ENCODE results near the gene IPPK. TPM values are rescaled to one million over a fixed set of nuclear protein-coding genes. Genes with fewer than 3 reads are reported as not detected.
A peak's percentile ranks its signal among the peaks of the same experiment; 100 is the strongest.
"Not testable (repeated sequence)": the region's sequence is repeated elsewhere in the genome, so short reads cannot be mapped to it uniquely, and the experiment has no call there.

Gene IPPK
- total RNA-seq, 1 donor from 2014 or later, result 7.9 TPM

- DNase-seq (no peak), ATAC-seq (ENCODE audit: poor library complexity) (no peak)
- intact Hi-C loops (cut with DNase I), result no loop called here
Measured at GRCh38 chr9:92627651-92628050, 42.3 kb downstream of the IPPK start.

GRCh38 chr9:92626484-92626883 is 43.4 kb downstream of the IPPK start:
- DNase-seq (no peak), ATAC-seq (ENCODE audit: poor library complexity) (no peak)
- intact Hi-C loops (cut with DNase I), result no loop called here

DNA sequence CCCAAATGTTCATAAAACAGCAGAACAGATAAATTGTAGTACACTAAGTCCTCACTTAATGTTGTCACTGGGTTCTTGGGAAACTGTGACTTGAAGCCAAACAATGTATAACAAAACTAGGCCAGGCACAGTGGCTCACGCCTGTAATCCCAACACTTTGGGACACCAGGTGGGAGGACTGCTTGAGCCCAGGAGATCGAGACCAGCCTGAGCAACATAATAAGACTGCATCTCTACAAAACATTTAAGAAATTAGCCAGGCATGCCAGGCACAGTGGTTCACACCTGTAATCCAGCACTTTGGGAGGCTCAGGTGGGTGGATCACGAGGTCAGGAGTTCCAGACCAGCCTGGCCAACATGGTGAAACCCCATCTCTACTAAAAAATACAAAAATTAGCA is 46.0 kb downstream of the IPPK start:
- ATAC-seq (ENCODE audit: poor library complexity); intact Hi-C loops (cut with DNase I); DNase-seq: not testable (repeated sequence)

DNA sequence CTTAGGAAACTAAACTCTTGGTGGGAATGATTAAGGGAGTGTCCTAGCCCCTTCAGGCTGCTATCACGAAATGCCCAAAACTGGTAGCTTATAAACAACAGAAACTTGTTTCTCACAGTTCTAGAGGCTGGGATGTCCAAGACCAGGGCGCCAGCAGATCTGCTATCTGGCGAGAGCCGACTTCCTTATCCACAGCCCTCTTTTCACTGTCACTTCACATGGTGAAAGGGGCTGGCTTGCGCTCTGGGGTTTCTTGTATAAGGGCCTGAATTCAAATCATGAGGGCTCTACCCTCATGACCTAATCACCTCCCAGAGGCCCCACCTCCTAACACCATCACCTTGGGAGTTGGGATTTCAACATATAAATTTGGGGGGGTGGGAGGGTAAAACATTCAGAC is 49.1 kb downstream of the IPPK start:
- intact Hi-C loops (cut with DNase I), result no loop called here
- ATAC-seq (ENCODE audit: poor library complexity) (no peak), DNase-seq (no peak)

DNA sequence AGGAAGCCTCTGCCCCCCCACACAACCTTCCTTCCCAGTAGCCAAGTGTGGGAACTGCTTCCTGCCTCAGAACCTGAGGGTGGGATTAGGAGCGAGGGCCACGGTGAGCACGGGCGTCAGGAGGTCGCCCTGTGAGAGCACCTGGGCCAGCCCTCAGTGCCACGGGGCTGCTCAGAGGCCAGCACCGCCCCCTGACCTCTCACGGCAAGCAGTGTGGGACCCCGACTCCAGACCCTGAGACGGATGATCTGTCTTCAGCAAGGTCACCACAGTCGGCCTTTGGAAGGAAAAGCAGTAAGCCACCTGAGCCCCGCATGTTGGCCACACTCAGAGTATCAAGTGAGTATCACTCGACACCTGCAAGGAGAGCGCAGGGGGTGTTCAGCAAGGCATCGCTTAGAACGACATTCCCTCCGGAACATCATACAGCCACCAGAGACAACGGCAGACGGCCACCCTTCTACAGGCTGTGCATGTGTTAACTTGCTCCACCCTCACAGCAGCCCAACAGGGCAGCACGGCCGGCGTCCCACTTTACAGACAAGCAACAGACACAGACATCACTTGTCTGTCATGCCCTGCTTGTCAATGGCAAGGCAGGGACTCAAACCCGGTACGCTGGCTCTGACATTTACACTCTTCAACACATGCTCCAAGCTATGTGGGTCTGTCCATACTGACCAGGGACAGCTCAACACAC is 50.2 kb downstream of the IPPK start:
- intact Hi-C loops (cut with DNase I), result no loop called here
- DNase-seq (no peak), ATAC-seq (ENCODE audit: poor library complexity) (no peak)

GRCh38 chr9:92618633-92619225 is 51.2 kb downstream of the IPPK start:
- DNase-seq (no peak), ATAC-seq (ENCODE audit: poor library complexity) (no peak)
- intact Hi-C loops (cut with DNase I), result no loop called here

DNA sequence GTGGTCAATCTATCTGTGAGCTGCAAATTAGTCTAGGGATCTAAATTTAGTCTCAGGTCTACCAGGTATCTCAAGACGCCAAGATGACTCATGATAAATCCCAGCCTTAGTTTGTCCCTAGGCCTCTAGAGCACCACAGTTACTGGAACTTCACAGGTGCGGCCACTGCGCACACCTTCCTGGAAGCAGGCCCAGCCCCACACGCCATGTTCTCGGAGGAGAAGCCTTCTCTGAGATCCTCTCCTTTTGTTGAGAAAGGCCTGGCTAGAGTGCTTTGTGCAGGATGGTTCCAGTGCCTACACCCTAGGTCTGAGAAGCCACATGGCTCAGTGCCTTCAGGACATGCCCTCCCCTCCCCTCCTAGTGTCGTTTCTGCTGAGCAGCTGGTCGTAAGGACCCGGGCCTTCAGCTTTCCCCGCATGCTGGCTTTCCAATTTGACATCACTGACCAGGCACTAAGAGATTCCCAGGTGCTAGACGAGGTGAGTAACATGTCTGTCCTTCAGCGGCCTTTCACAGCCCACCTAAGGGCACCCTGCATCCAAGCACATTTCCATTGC is 51.9 kb downstream of the IPPK start:
- intact Hi-C loops (cut with DNase I), result no loop called here
- ATAC-seq (ENCODE audit: poor library complexity) (no peak), DNase-seq (no peak)

DNA sequence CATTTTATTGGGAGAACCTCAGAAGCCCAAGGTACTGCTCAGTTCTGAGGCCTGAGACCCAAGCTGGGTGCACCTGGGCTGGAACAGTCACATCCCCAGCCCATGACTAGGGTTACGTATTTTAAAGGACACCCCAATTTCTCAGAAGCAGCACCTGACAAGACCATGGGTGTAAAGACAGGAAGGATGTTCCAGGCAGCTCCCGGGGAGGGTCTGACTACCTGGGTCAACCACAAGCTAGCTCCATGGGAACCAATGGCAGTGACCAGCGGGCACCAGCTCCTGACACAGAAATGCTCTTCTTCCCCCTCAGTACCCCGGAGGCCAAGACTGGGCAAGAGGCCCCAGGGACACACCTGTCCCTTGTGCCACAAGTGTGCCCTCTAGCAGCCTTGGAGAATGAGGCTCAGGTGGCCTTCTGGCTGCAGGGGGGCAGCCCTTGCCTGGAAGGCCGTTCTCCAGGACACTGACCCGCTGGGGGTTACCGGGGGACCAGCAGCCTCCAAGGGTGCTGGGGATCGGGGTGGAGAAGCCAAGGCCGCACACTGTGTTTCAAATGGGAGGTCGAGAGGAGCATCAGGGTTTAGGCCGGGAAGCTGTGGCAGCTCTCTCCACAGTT is 52.6 kb downstream of the IPPK start:
- intact Hi-C loops (cut with DNase I), result no loop called here
- ATAC-seq (ENCODE audit: poor library complexity), result no peak
- DNase-seq, result no peak

- DNase-seq, result no peak
- intact Hi-C loops (cut with DNase I), result no loop called here
- ATAC-seq (ENCODE audit: poor library complexity), result peak; percentile 44
Measured at GRCh38 chr9:92616655-92617111, 53.2 kb downstream of the IPPK start.

DNA sequence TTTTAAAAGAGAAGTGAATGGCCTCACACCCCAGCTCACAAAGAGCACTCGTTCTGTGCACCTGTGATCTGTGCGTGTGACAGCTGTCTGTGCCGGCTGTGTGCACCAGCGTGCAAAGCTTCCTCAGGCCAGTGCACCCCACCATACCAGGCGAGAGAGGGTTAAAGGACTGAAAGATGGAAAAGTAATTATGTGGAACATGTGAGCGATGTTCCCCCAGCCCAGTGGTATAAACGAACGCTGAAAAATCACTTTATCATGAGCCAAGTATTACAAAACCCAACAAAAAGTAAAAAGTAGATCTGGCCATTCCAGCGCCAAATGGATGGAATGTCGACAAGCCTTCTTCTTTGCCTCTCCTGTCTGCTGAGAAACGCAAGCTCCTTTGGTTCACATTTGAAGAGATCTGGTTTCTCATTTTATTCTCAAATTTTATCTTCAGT is 53.7 kb downstream of the IPPK start:
- intact Hi-C loops (cut with DNase I), result no loop called here
- ATAC-seq (ENCODE audit: poor library complexity) (peak; percentile 14), DNase-seq (no peak)

GRCh38 chr9:92615790-92616189 is 54.1 kb downstream of the IPPK start:
- ATAC-seq (ENCODE audit: poor library complexity), result no peak
- intact Hi-C loops (cut with DNase I), result no loop called here
- DNase-seq, result no peak

- DNase-seq (no peak), ATAC-seq (ENCODE audit: poor library complexity) (no peak)
- intact Hi-C loops (cut with DNase I), result no loop called here
Measured at GRCh38 chr9:92614763-92615461, 55.0 kb downstream of the IPPK start.

- no peak for DNase-seq
- ATAC-seq (ENCODE audit: poor library complexity), result no peak
- intact Hi-C loops (cut with DNase I), result no loop called here
Measured at GRCh38 chr9:92614123-92614510, 55.8 kb downstream of the IPPK start.

DNA sequence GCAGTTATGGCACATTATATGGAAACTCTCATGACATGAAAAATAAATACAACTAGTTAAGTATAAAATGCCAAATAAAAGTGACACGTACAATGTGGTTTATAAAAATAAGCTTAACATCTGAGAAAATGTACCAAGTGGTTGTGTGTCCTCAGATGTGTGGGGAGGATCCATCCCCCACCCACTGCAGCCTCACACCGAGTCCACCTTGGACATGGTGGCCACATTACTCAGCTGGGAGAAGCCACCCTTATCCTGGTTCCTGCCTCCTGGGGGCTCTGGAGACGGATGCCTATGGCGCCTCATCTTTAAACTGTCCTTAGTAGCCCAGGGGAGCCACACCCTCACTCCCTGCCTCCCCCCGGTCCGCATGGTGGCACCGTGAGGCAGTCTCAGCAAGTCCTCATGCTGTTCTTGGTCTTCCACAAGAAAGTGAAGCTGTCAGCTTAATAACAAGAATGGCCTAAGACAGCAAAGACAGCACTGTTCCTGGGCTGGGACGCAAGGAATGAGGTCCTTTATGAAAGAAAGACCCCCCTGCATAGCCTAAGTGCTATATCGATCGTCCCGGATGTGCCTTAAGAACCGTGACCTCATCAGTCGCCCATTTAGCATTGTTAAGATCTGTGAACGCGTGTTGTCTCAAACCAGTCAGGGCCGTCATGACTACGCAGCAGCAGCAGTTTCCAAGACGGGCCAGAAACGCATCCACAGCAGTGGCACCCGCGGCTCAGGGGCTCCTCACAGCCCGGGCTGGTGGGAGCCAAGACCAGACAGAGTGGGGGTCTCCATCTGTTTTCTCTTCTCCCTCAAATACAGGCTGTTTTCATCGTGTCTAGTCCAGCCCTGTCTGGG is 56.4 kb downstream of the IPPK start:
- ATAC-seq (ENCODE audit: poor library complexity) (no peak), DNase-seq (no peak)
- intact Hi-C loops (cut with DNase I), result no loop called here

- DNase-seq (no peak), ATAC-seq (ENCODE audit: poor library complexity) (no peak)
- intact Hi-C loops (cut with DNase I), result no loop called here
Measured at GRCh38 chr9:92612816-92613215, 57.1 kb downstream of the IPPK start.

DNA sequence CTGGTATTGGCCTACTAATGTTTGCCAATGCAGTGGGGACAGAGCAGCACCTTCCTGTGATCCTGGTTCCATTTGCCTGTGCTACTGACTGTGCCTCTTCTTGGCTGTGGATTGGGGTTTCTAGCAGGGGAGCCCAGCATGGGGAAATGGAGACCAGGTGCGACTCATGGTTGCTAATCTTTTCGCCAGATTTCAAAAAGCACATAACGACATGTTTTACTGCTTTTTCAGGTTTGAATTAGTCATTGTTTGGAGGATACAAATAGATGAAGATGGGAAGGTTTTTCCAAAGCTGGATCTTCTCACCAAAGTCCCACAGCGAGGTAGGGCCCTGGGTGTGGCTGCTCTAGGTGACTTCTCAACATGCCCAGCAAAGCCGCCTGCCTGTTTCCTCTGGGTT is 57.6 kb downstream of the IPPK start:
- intact Hi-C loops (cut with DNase I), result no loop called here

DNA sequence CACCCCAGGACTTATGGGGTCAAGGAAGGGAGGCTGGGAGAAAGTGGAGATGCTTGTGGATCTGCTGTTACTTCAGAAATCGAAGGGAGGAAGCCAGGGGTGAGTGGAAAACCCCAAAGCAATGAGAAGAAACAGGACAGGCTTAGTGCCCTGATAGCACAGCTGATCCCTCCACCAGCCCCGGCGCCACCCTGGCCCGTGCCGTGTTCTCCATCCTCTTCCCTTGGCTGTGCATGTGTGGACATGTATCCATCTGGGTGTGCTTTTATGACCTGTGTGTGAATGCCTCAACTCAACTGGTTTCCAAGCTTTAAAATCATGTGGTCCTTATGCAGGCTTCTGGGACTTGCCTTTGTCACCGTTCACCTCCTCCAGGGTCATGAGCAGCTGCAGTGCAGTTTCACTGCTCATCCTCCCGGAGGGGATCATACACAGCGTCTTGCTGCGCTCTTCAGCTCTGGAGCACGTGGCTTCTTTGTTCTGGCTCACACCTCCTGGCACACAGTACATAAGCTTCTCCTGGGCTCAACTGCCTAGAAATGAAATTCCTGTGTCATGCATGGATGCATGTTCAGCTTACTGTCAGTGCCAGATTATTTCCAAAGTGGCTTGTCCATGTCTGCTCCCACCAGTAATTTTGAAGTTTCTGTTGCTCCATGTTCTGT is 58.2 kb downstream of the IPPK start:
- intact Hi-C loops (cut with DNase I), result no loop called here
- no peak for DNase-seq

More for the DNA sequence above, 57.6 kb downstream of the IPPK start:
- DNase-seq, result no peak
- no peak for ATAC-seq (ENCODE audit: poor library complexity)

More for the DNA sequence above, 58.2 kb downstream of the IPPK start:
- no peak for ATAC-seq (ENCODE audit: poor library complexity)

Measured in Right ventricle myocardium superior (tissue), 1 donor.